ENCODE data around the gene PLN. TPM values are rescaled to one million over a fixed set of nuclear protein-coding genes. Genes with fewer than 3 reads are reported as not detected.

PLN gene
- total and polyA plus RNA-seq, 10 of the 15 experiments (the other 5 are each of a cell fraction or from before 2014, with no cell fraction given), result 0.16 to 0.44 TPM; not detected in 8

- POLR2A ChIA-PET, result no interaction called here
- DNase-seq (ENCODE audit: low read depth, low spot score), result no peak
These were observed 25.7 kb upstream of the PLN start for GRCh38 chr6:118522422-118522821.

GRCh38 chr6:118523216-118523615 is 24.9 kb upstream of the PLN start:
- ChIA-PET SMC1A (ENCODE audit: uncharacterized antibody, unreplicated experiment) (interaction anchor here (0.6 to 0.9 kb wide), 2 partner anchors 11 kb away, joined by 3 to 4 read pairs; no protein-coding TSS in a partner anchor), CTCF (interaction anchor here (0.7 kb wide), 1 partner anchor 16 kb away, joined by 3 read pairs; no protein-coding TSS in a partner anchor), RAD21 (ENCODE audit: unreplicated experiment) (interaction anchor here (1.6 kb wide), 1 partner anchor 11 kb away, joined by 3 read pairs; no protein-coding TSS in a partner anchor), POLR2A (no interaction called here)
- H3K27me3 ChIP-seq (replicated peaks in 1 of 2; ENCODE audit: control insufficient read depth in 2 of 2, insufficient read depth in 2 of 2, low read length in 1 of 2), result no peaks in the 10 kb centered on the region
- H3K4me2 ChIP-seq (ENCODE audit: control insufficient read depth, insufficient read depth), result no peak overlapping the region
- DNase-seq (ENCODE audit: low read depth, low spot score) (no peak), FAIRE-seq (no peak), ATAC-seq (peak; percentile 53)
- peaks cover 0 to 3% of the 10 kb centered on the region in 2 experiments; a peak in 1 of 4 replicates for H3K36me3 ChIP-seq (ENCODE audit: control insufficient read depth in 2 of 2, insufficient read depth in 2 of 2, low read length in 1 of 2)
- no peak overlapping the region for H3K4me3 ChIP-seq
- H4K20me1 ChIP-seq (ENCODE audit: control insufficient read depth, insufficient read depth), result no peaks in the 10 kb centered on the region
- H3K9me3 ChIP-seq (replicated peaks; ENCODE audit: control insufficient read depth, insufficient read depth, low read length), result no peaks in the 10 kb centered on the region
- H3K27ac ChIP-seq (ENCODE audit: control insufficient read depth, insufficient read depth), result no peak overlapping the region
- no peak overlapping the region for H3K9ac ChIP-seq (ENCODE audit: control insufficient read depth, insufficient read depth, low read length)
- intact Hi-C loops (cut with micrococcal nuclease; ENCODE audit: unreplicated experiment) (no loop called here), in situ Hi-C loops (cut with MboI) (no loop called here)
- no peaks in the 10 kb centered on the region for H3K79me2 ChIP-seq (ENCODE audit: control insufficient read depth, insufficient read depth, low read length)
- H2AFZ ChIP-seq (ENCODE audit: control insufficient read depth, low read depth, low read length), result no peak overlapping the region
- no TSS peak for BruUV-seq (replicated peaks)
- 43% methylated on average over 5 of the region's 5 CpGs for WGBS (ENCODE audit: insufficient coverage, insufficient replicate concordance, low lambda C conversion rate, missing lambda C conversion rate)
- no peaks in the 10 kb centered on the region for H3K4me1 ChIP-seq (ENCODE audit: control insufficient read depth, insufficient read depth, low read length)
- TF ChIP-seq IKZF1 (conservative IDR thresholded peaks at IDR 0.05) (no peak; the same call in 1 of the 2 replicates), PBX3 (IDR thresholded peaks at IDR 0.05; ENCODE audit: insufficient replicate concordance, low read depth, low read length) (no peak), HDAC6 (IDR thresholded peaks at IDR 0.05; ENCODE audit: unreplicated experiment) (no peak), MXI1 (IDR thresholded peaks at IDR 0.05; ENCODE audit: low read depth, low read length) (no peak), SKIL (IDR thresholded peaks at IDR 0.05; ENCODE audit: low read depth, poor library complexity, severe bottlenecking) (no peak), RUNX3 (IDR thresholded peaks at IDR 0.05; ENCODE audit: low read length) (peak; percentile 91), WRNIP1 (IDR thresholded peaks at IDR 0.05; ENCODE audit: borderline replicate concordance, low read depth, low read length) (no peak), NFYA (IDR thresholded peaks at IDR 0.05; ENCODE audit: borderline replicate concordance, low read depth, low read length) (no peak), NR2F1 (conservative IDR thresholded peaks at IDR 0.05) (0 out of 2 replicates have a peak, but pooled peaks have one; percentile 16), SPI1 (IDR thresholded peaks at IDR 0.05; ENCODE audit: borderline replicate concordance, insufficient read depth, low read depth, low read length) (no peak), PAX8 (IDR thresholded peaks at IDR 0.05) (no peak), ASH2L (IDR thresholded peaks at IDR 0.05; ENCODE audit: borderline replicate concordance, low read depth) (no peak)

More at GRCh38 chr6:118522422-118522821, 25.7 kb upstream of the PLN start:
- in situ Hi-C loops (cut with MboI), result no loop called here
- H3K4me2 ChIP-seq (ENCODE audit: control insufficient read depth, insufficient read depth), result no peak overlapping the region
- H3K36me3 ChIP-seq (ENCODE audit: control insufficient read depth in 2 of 2, insufficient read depth in 2 of 2, low read length in 1 of 2), result peaks cover 0 to 3% of the 10 kb centered on the region in 2 experiments; a peak in 1 of 4 replicates
- no peak overlapping the region for H3K9ac ChIP-seq (ENCODE audit: control insufficient read depth, insufficient read depth, low read length)
- intact Hi-C loops (cut with micrococcal nuclease; ENCODE audit: unreplicated experiment), result no loop called here
- no peaks in the 10 kb centered on the region for H3K27me3 ChIP-seq (replicated peaks in 1 of 2; ENCODE audit: control insufficient read depth in 2 of 2, insufficient read depth in 2 of 2, low read length in 1 of 2)
- no peak for FAIRE-seq
- SMC1A ChIA-PET (ENCODE audit: uncharacterized antibody, unreplicated experiment), result no interaction called here
- CTCF ChIA-PET, result no interaction called here
- RAD21 ChIA-PET (ENCODE audit: unreplicated experiment), result interaction anchor here (1.6 kb wide), 1 partner anchor 10 kb away, joined by 3 read pairs; no protein-coding TSS in a partner anchor
- H3K4me1 ChIP-seq (ENCODE audit: control insufficient read depth, insufficient read depth, low read length), result no peaks in the 10 kb centered on the region
- no peak overlapping the region for H2AFZ ChIP-seq (ENCODE audit: control insufficient read depth, low read depth, low read length)
- no peak overlapping the region for H3K4me3 ChIP-seq
- no peak overlapping the region for H3K27ac ChIP-seq (ENCODE audit: control insufficient read depth, insufficient read depth)
- no peaks in the 10 kb centered on the region for H3K9me3 ChIP-seq (replicated peaks; ENCODE audit: control insufficient read depth, insufficient read depth, low read length)
- no peaks in the 10 kb centered on the region for H4K20me1 ChIP-seq (ENCODE audit: control insufficient read depth, insufficient read depth)
- WGBS (ENCODE audit: insufficient coverage, insufficient replicate concordance, low lambda C conversion rate, missing lambda C conversion rate), result 98% methylated on average over 4 of the region's 4 CpGs
- BruUV-seq (replicated peaks), result no TSS peak
- H3K79me2 ChIP-seq (ENCODE audit: control insufficient read depth, insufficient read depth, low read length), result no peaks in the 10 kb centered on the region
- TF ChIP-seq ZNF217 (IDR thresholded peaks at IDR 0.05), result no peak
- TF ChIP-seq RFX5 (IDR thresholded peaks at IDR 0.05; ENCODE audit: low read depth, low read length), result no peak
- TF ChIP-seq RB1 (IDR thresholded peaks at IDR 0.05; ENCODE audit: borderline replicate concordance), result no peak
- TF ChIP-seq EP300 (IDR thresholded peaks at IDR 0.05; ENCODE audit: borderline replicate concordance in 1 of 2, control insufficient read depth in 1 of 2, low read depth in 2 of 2, low read length in 2 of 2), result no peak
- TF ChIP-seq KDM1A (IDR thresholded peaks at IDR 0.05; ENCODE audit: borderline replicate concordance), result no peak
- no peak for TF ChIP-seq SUPT20H (IDR thresholded peaks at IDR 0.05; ENCODE audit: borderline replicate concordance, control insufficient read depth, low read depth, low read length)
- no peak for ATAC-seq

Data from GM12878 (cell line).